ENCODE data around the gene EXOC2.

- TF ChIP-seq PAX5 (IDR thresholded peaks at IDR 0.05; ENCODE audit: insufficient read depth, low read length, severe bottlenecking) (no peak), POLR2AphosphoS5 (IDR thresholded peaks at IDR 0.05; ENCODE audit: low read depth, low read length) (no peak), POLR2A (IDR thresholded peaks at IDR 0.05; ENCODE audit: low read depth, low read length) (no peak), SPI1 (IDR thresholded peaks at IDR 0.05; ENCODE audit: low read depth, low read length) (no peak)
These were observed 249.2 kb downstream of the EXOC2 start for GRCh38 chr6:443621-444159.
